PFSK-1 (cell line): ENCODE measurements around the gene NFATC4.

Experiments used
- POLR2AphosphoS5 ChIP-seq: IDR thresholded peaks from 2 replicates; pipeline ENCODE4 v1.6.1; 2012; ENCODE audit warnings: low read depth, mild to moderate bottlenecking, control low read depth, low read length, moderate library complexity
- SIN3A ChIP-seq: IDR thresholded peaks from 2 replicates; pipeline ENCODE4 v1.6.1; 2012; ENCODE audit warnings: mild to moderate bottlenecking, low read length, moderate library complexity, borderline replicate concordance; ENCODE audit not compliant: insufficient read depth
- TAF1 ChIP-seq: IDR thresholded peaks from 2 replicates; pipeline ENCODE4 v1.6.1; 2012; ENCODE audit warnings: low read length, control low read depth, borderline replicate concordance; ENCODE audit not compliant: insufficient read depth
- TF ChIP-seq, protein P1 (sequence below), 2 experiments: IDR thresholded peaks; 2 replicates each; pipeline versions ENCODE4 v1.6.1 to v1.8.0; 2011 to 2012; ENCODE audit warnings: low read depth in 2 of 2, low read length in 2 of 2, control low read depth in 1 of 2, inconsistent platforms in 1 of 2, mild to moderate bottlenecking in 1 of 2, moderate library complexity in 1 of 2; ENCODE audit not compliant: insufficient read depth in 1 of 2

DNA sequence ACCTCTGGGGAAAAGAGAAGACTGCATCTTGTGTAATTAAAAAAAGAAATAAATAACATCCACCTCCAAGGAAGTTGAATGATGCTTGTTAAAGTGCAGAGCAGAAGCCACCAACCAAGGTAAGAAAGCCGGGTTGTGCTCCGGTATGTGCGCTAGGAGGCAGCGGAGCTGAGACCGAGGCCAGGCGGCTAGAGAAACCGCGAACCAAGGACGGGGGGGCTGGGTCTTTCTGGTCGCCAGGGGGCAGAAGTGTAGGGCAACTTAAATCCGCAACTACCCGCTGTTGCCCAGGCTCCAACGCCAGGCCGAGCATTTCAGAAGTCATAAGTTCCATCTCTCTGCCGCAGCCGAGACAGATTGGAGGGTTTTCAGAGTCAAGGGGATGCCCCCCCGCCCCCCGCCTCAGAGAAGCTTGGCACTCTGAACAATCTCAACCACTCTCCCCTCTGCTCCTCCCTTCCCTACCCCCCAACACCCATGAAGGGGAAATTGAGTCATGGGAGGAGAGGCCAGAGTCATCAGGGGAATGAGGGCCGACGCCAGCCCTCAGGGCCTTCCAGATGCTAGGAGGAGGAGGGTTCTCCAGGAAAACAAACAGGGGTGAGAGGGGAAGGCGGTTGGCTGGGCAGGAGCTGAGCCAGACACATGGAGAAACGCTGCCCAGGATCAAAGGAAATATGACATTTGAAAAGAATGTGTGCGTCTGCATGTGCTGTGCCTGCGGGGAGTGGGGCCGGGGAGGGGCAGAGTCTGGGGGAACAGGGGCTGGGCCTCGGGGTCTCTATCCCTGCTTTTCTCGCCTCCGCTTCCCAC lies 2.2 kb upstream of the NFATC4 start:
- no peak for TF ChIP-seq POLR2AphosphoS5
- no peak for TF ChIP-seq SIN3A
- TF ChIP-seq TAF1 = no peak
- TF ChIP-seq, protein P1, sequence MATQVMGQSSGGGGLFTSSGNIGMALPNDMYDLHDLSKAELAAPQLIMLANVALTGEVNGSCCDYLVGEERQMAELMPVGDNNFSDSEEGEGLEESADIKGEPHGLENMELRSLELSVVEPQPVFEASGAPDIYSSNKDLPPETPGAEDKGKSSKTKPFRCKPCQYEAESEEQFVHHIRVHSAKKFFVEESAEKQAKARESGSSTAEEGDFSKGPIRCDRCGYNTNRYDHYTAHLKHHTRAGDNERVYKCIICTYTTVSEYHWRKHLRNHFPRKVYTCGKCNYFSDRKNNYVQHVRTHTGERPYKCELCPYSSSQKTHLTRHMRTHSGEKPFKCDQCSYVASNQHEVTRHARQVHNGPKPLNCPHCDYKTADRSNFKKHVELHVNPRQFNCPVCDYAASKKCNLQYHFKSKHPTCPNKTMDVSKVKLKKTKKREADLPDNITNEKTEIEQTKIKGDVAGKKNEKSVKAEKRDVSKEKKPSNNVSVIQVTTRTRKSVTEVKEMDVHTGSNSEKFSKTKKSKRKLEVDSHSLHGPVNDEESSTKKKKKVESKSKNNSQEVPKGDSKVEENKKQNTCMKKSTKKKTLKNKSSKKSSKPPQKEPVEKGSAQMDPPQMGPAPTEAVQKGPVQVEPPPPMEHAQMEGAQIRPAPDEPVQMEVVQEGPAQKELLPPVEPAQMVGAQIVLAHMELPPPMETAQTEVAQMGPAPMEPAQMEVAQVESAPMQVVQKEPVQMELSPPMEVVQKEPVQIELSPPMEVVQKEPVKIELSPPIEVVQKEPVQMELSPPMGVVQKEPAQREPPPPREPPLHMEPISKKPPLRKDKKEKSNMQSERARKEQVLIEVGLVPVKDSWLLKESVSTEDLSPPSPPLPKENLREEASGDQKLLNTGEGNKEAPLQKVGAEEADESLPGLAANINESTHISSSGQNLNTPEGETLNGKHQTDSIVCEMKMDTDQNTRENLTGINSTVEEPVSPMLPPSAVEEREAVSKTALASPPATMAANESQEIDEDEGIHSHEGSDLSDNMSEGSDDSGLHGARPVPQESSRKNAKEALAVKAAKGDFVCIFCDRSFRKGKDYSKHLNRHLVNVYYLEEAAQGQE (IDR thresholded peaks at IDR 0.05; ENCODE audit: insufficient read depth in 1 of 2, low read depth in 2 of 2, low read length in 2 of 2) = no peak
